PC-9 (cell line): Measurements from ENCODE around the gene MACROD1.

ENCODE experiments used
- EZH2 ChIP-seq: fragments of 200-600 bp; sonication (generic); IDR thresholded peaks from 2 replicates; pipeline ENCODE4 v1.8.0; 2017; ENCODE audit warnings: antibody characterized with exemption, low read depth
- TF ChIP-seq, protein P1 (sequence below): fragments of 200-600 bp; sonication (generic); conservative IDR thresholded peaks from 2 replicates; pipeline ENCODE4 v1.6.1; 2017; ENCODE audit warnings: mixed run types, antibody characterized with exemption, mild to moderate bottlenecking, moderate library complexity

DNA sequence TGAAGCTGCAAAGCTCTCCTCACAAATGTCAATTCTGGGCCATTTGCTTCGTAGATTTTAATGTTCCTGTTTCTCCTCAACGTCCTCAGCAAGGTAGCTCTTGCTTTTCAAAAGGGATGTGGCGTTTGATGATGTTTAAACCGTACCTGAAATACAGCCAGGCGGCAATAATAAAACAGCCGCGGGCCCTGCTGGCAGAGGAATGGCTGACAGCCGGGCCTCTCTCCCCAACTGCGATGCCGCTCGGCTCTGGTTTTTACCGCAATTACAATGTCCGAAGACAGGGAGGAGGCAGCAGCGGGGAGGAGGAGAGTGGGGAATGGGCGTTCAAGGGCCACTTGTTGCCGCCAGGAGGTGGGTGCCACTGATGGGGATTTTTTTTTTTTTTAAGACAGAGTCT is 27.5 kb downstream of the MACROD1 start:
- TF ChIP-seq, protein P1, sequence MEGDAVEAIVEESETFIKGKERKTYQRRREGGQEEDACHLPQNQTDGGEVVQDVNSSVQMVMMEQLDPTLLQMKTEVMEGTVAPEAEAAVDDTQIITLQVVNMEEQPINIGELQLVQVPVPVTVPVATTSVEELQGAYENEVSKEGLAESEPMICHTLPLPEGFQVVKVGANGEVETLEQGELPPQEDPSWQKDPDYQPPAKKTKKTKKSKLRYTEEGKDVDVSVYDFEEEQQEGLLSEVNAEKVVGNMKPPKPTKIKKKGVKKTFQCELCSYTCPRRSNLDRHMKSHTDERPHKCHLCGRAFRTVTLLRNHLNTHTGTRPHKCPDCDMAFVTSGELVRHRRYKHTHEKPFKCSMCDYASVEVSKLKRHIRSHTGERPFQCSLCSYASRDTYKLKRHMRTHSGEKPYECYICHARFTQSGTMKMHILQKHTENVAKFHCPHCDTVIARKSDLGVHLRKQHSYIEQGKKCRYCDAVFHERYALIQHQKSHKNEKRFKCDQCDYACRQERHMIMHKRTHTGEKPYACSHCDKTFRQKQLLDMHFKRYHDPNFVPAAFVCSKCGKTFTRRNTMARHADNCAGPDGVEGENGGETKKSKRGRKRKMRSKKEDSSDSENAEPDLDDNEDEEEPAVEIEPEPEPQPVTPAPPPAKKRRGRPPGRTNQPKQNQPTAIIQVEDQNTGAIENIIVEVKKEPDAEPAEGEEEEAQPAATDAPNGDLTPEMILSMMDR: no peak
- no peak for TF ChIP-seq EZH2
